PC-3 (cell line): ENCODE data around the gene WNT3.

Source experiments
- CTCF ChIP-seq: fragments of 300-600 bp; sonication (generic); conservative IDR thresholded peaks from 2 replicates; pipeline ENCODE4 v1.5.1; 2017; ENCODE audit warnings: antibody characterized with exemption, low read depth, mild to moderate bottlenecking, low read length
- EZH2 ChIP-seq: fragments of 300-600 bp; sonication (generic); IDR thresholded peaks from one replicate; pipeline ENCODE4 v1.6.1; 2017; ENCODE audit warnings: antibody characterized with exemption, mild to moderate bottlenecking, low read length; ENCODE audit not compliant: unreplicated experiment
- EZH2phosphoT487 ChIP-seq: fragments of 300-600 bp; sonication (generic); IDR thresholded peaks from 2 replicates; pipeline ENCODE4 v1.6.1; 2018; ENCODE audit warnings: mild to moderate bottlenecking, antibody characterized with exemption, low read length, borderline replicate concordance

- TF ChIP-seq CTCF, result no peak
- no peak for TF ChIP-seq EZH2
- TF ChIP-seq EZH2phosphoT487, result no peak
Observed at GRCh38 chr17:46851029-46851741, 32.7 kb upstream of the WNT3 start, which contains the start of gene WNT9B.
